C4-2B (cell line): ENCODE data around the gene ICAM5.

Experiments used
- ZFX ChIP-seq: fragments of 450-650 bp; IDR thresholded peaks from 2 replicates; pipeline ENCODE4 v1.6.1; 2017
- TF ChIP-seq, protein P1 (sequence below): fragments of 450-650 bp; conservative IDR thresholded peaks from 2 replicates; pipeline ENCODE4 v1.5.1; 2017; ENCODE audit warnings: mild to moderate bottlenecking

GRCh38 chr19:10256551-10256950, 33.2 kb upstream of the ICAM5 start:
- TF ChIP-seq, protein P1, sequence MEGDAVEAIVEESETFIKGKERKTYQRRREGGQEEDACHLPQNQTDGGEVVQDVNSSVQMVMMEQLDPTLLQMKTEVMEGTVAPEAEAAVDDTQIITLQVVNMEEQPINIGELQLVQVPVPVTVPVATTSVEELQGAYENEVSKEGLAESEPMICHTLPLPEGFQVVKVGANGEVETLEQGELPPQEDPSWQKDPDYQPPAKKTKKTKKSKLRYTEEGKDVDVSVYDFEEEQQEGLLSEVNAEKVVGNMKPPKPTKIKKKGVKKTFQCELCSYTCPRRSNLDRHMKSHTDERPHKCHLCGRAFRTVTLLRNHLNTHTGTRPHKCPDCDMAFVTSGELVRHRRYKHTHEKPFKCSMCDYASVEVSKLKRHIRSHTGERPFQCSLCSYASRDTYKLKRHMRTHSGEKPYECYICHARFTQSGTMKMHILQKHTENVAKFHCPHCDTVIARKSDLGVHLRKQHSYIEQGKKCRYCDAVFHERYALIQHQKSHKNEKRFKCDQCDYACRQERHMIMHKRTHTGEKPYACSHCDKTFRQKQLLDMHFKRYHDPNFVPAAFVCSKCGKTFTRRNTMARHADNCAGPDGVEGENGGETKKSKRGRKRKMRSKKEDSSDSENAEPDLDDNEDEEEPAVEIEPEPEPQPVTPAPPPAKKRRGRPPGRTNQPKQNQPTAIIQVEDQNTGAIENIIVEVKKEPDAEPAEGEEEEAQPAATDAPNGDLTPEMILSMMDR = no peak
- TF ChIP-seq ZFX = no peak
